Measurements from ENCODE around the gene POLR3F.

DNA sequence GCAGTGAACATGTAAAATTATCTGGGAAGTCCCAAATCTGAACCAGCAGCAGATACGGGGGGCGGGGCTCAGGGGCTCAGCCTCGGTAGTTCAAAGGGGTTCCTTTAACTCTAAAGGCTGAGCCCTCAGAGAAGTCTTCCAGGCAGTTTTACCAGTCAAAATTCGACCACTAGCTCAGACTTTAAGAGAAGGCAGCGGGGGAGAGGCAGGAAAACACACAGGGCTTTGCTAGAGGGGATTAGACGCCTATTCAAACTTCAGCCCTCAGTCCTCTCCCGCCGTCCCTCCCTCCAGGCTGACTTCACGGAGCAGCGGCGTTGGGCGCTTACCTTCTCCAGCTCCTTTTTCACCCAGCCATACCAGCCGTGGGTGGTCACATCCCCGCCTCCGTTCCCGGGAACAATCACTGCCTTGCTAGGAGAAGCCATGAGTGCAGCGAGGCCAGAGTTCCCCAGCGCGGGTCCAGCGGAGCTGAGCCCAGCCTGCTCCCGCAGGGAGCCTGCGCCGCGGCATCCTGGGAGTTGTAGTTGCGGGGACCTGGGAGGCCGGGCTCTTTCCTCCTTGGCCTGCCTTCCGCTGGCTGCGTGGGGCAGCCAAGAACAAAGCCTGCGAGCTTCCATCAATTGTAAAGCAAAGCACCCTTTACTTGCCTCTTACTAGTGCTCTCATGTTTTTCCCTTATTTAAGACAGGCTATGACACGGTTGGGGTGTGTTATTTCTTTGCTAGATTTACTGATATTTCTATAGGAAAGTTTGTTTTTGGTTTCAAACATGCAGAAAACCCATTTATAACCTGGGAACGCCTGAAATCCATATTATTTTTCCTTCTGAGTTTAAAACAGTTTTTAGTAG, 29.8 kb downstream of the POLR3F start, which contains the start of gene RBBP9:
- TF ChIP-seq EZH2 (IDR thresholded peaks at IDR 0.05; ENCODE audit: borderline replicate concordance, low read length) = no peak
- TF ChIP-seq, protein P1, sequence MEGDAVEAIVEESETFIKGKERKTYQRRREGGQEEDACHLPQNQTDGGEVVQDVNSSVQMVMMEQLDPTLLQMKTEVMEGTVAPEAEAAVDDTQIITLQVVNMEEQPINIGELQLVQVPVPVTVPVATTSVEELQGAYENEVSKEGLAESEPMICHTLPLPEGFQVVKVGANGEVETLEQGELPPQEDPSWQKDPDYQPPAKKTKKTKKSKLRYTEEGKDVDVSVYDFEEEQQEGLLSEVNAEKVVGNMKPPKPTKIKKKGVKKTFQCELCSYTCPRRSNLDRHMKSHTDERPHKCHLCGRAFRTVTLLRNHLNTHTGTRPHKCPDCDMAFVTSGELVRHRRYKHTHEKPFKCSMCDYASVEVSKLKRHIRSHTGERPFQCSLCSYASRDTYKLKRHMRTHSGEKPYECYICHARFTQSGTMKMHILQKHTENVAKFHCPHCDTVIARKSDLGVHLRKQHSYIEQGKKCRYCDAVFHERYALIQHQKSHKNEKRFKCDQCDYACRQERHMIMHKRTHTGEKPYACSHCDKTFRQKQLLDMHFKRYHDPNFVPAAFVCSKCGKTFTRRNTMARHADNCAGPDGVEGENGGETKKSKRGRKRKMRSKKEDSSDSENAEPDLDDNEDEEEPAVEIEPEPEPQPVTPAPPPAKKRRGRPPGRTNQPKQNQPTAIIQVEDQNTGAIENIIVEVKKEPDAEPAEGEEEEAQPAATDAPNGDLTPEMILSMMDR (conservative IDR thresholded peaks at IDR 0.05 in 1 of 2, IDR thresholded peaks at IDR 0.05 in 1 of 2; ENCODE audit: extremely low read depth in 1 of 2, insufficient read depth in 1 of 2, low read depth in 1 of 2, low read length in 2 of 2) = no peak

All from mammary epithelial cell (primary cell).